GM19238 (cell line): Measurements from ENCODE around the gene BGN.

Experiments used
- DNase-seq: peaks from one replicate; pipeline ENCODE4 v3.0.0; 2011; ENCODE audit warnings: low spot score; ENCODE audit not compliant: insufficient read length

The BGN gene

GRCh38 chrX:153526801-153527200 lies 32.0 kb downstream of the BGN start:
- DNase-seq: no peak

DNA sequence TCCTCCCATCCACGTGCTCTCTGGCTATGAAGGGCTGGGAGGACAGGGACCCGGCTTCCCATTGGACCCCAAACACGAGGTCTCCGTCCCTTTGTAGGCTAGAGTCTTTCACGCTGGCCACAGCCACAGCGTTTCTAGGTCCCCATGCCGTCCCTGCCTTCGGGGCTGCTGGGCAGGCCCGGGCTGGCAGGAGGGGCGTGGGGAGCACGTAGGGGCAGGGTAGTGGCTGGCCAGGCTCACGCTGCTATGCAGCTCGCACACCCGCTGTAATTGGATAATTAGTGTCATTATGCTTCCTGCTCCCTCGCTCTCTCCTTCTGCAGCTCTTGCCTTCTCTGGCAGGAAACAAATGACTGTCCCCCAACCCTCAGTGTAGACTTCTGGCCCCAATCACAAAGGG lies 32.4 kb downstream of the BGN start:
- no peak for DNase-seq

DNA sequence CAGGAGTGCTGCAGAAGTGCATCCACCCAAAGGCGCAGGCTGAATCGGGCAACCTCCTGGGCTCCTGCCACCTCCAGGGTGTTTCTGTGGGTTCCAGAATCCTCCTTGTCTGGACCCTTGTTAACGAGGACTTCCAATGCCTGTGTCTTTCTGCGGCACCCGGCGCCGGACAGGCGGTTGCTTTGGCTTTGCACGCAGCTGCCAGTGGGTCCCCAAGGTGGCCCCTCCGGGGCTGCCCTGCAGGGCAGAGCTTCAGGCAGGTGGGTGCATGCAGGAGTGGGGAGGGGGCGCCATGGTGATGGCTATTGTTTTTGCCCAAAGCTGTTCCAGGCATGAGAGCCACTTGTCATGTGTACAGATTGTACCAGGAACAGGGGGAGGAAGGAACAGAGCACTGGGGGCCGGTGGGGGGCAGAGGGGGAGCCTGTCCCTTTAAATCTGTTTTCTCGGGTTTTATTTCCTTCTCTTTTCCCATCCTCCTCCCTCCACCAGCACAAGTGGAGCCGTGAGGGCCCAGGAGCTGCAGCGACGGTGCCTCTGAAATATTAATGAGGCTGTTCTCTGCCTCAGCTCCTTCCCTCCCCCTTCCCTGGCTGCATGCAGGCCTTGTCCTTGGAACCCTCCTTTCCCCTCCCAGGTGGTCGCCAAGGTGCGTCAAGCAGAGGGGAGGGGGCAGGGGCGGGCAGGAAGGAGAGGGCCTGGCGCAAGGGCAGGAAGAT lies 35.8 kb downstream of the BGN start:
- no peak for DNase-seq

GRCh38 chrX:153533091-153533490 lies 38.3 kb downstream of the BGN start:
- no peak for DNase-seq

GRCh38 chrX:153537080-153537479 lies 42.3 kb downstream of the BGN start:
- no peak for DNase-seq

- DNase-seq: no peak
Observed at GRCh38 chrX:153537526-153538295, 42.9 kb downstream of the BGN start.

DNA sequence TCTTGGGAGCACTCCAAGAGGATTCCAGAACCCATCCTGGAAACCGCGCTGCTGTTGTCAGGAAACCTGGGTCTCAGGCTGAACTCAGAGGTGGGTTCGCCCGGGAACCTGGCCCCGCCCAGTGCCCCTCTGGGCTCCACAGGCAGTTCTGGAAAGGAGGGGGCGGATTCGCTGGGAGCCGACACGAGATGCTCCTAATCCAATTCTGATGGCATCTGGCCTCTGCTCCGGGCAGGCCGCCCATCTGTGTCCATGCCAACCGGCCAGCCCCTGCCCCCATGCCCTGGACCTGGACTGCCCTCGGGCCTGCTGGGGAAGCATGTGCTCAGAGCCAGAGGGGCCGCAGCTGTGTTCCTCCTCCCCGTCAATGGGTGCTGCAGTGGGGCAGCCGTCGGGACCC lies 43.6 kb downstream of the BGN start:
- DNase-seq: no peak

DNA sequence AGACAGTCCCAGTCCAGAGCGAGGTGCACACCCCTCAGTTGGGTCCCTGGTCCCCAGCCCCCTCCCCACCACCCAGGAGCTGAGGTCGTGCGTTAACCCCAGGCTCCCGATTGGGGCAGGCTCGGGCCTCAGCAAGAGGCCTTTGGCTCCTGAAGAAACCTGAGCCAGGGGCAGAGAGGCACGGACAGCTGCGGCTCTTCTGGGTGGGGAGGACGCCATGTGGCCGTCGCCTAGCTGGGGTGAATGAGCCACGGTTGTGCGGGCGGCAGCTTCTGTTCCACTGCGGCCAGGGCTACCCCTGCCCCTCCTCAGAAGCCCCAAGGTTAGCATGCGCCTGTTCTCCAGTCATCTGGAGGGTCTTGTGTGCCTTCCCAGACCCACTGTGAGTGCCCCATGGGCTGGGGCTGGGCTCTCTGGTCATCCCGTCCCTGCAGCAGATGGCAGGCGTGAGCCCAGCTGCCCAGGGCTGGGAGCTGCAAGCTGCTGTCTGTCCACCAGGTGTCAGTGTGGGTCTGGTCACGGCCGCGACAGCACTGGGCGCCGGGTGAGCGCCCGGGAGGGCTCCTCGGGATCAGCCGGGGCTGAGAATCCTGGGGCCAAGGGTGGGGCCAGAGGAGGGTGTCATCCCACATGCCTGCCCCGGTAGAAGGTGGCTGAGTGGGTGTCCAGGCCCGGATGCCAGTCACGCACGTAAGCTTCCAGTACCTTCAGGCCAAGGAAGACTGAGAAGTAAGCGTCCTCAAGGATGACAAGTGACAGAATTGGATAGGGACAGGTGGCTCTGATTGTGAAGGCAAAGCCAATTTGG lies 44.6 kb downstream of the BGN start:
- DNase-seq: peak; percentile 68

- DNase-seq: no peak
Observed at GRCh38 chrX:153539979-153540358, 45.2 kb downstream of the BGN start.

GRCh38 chrX:153544727-153545126 lies 49.9 kb downstream of the BGN start:
- no peak for DNase-seq

DNA sequence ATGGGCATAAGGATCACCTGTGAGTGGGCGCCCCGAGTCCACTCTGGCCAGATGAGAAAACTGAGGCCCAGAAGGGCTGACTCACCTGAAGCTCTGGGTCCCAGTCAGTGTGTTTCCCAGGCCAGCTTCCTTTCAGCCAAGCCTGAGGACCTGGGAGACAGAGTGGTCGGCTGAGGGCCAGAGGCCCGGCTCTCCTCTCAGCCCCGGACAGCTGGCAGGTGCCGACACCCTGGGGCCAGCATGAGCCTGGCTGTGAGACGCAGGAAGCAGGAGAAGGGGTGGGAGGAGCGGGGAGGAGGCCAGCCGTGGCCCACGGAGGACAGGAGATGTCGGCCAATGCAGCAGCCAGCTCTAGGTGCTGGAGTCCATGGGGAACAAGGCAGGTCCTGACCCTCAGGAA lies 51.6 kb downstream of the BGN start:
- DNase-seq: no peak

DNA sequence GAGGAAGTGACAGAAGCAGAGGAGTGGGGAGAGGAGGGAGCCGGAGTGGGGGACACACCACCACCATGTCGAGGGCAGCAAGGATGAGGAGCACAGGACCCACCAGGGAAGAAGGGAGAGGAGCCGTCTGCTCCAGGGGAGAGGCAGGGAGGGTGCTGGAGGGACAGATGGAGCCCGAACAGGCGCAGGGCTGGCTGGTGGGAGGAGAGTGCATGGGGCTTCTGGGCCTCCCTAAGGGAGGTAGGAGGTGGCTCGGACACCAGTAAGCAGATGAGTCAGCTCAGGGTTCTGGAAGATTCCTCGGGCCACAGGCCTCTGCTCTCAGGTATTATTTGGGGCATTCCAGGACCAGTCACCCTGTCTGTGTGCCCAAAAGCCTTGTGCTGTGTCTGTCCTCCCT lies 52.4 kb downstream of the BGN start:
- no peak for DNase-seq

DNA sequence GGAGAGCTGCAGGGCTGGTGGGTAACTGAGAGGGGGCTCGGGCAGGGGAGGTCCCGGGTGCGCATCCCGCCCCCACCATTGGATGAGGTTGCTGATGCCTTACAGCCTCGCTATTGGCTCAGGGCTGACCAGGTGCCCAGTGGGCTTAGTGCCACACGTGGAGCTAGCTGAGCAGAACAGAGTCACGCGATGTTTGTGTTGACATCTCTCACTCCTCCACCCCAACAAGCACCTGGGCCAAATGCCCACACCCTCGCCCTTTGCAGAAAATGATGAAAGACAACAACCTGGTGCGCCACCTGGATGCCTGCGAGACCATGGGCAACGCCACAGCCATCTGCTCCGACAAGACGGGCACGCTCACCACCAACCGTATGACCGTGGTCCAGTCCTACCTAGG lies 54.5 kb downstream of the BGN start:
- DNase-seq: no peak

GRCh38 chrX:153549807-153550206 lies 55.0 kb downstream of the BGN start:
- DNase-seq: no peak

DNA sequence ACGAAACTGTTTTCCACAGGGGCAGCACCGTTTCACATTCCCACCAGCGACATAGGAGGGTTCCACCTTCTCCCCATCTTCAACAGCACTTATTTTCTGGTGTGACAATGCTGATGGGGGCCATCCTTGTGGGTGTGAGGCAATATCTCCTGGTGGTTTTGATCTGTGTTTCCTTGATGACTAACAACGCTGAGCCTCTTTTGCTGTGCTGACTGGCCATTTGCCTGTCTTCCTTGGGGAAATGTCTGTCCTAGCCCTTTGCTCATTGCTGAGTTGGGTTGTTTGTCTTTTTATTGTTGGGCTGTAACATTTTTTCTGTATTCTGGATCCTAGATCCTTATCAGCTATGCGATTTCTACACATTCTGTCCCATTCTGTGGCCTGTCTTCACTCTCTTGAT lies 56.4 kb downstream of the BGN start:
- no peak for DNase-seq

GRCh38 chrX:153554519-153555167 lies 59.9 kb downstream of the BGN start:
- peak; percentile 70 for DNase-seq

GRCh38 chrX:153556767-153557166 lies 62.0 kb downstream of the BGN start:
- DNase-seq: no peak

GRCh38 chrX:153557618-153558355 lies 63.0 kb downstream of the BGN start:
- no peak for DNase-seq
